HEK293 (cell line): ENCODE measurements around the gene VCL.

Source experiments
- FEZF1 ChIP-seq: fragments of 450-650 bp; formaldehyde crosslinking; IDR thresholded peaks from 2 replicates; pipeline ENCODE4 v1.5.1; 2016; ENCODE audit warnings: missing biosample characterization, missing genetic modification characterization
- GFI1B ChIP-seq: fragments of 450-650 bp; formaldehyde crosslinking; IDR thresholded peaks from 2 replicates; pipeline ENCODE4 v1.5.1; 2016; ENCODE audit warnings: missing biosample characterization, missing genetic modification characterization
- PRDM2 ChIP-seq: fragments of 450-650 bp; formaldehyde crosslinking; IDR thresholded peaks from 2 replicates; pipeline ENCODE4 v1.5.1; 2016; ENCODE audit warnings: missing biosample characterization, missing genetic modification characterization, borderline replicate concordance
- REST ChIP-seq: fragments of 450-650 bp; formaldehyde crosslinking; IDR thresholded peaks from 2 replicates; pipeline ENCODE4 v1.5.1; 2016; ENCODE audit warnings: missing biosample characterization, missing genetic modification characterization
- ZBTB17 ChIP-seq: fragments of 450-650 bp; formaldehyde crosslinking; IDR thresholded peaks from 2 replicates; pipeline ENCODE4 v1.5.1; 2016; ENCODE audit warnings: missing biosample characterization, missing genetic modification characterization
- ZNF561 ChIP-seq: fragments of 450-650 bp; IDR thresholded peaks from 2 replicates; pipeline ENCODE4 v1.5.1; 2018; ENCODE audit warnings: missing biosample characterization, missing genetic modification characterization, borderline replicate concordance
- ZNF580 ChIP-seq: fragments of 450-650 bp; formaldehyde crosslinking; IDR thresholded peaks from 2 replicates; pipeline ENCODE4 v1.5.1; 2016; ENCODE audit warnings: missing biosample characterization, missing genetic modification characterization
- ZNF626 ChIP-seq: fragments of 450-650 bp; sonication (Bioruptor Pico); formaldehyde crosslinking; IDR thresholded peaks from 2 replicates; pipeline ENCODE4 v1.5.1; 2018; ENCODE audit warnings: missing biosample characterization, missing genetic modification characterization, inconsistent platforms
- ZNF660 ChIP-seq: fragments of 450-650 bp; IDR thresholded peaks from 2 replicates; pipeline ENCODE4 v1.5.1; 2018; ENCODE audit warnings: missing biosample characterization, mild to moderate bottlenecking, missing genetic modification characterization
- ZNF677 ChIP-seq: fragments of 450-650 bp; IDR thresholded peaks from 2 replicates; pipeline ENCODE4 v1.5.0; 2018; ENCODE audit warnings: missing biosample characterization, mild to moderate bottlenecking, missing genetic modification characterization, moderate library complexity
- ZSCAN30 ChIP-seq: fragments of 450-650 bp; IDR thresholded peaks from 2 replicates; pipeline ENCODE4 v1.5.1; 2018; ENCODE audit warnings: missing biosample characterization, mild to moderate bottlenecking, missing genetic modification characterization, moderate library complexity
- ZXDB ChIP-seq: fragments of 450-650 bp; formaldehyde crosslinking; IDR thresholded peaks from 2 replicates; pipeline ENCODE4 v1.5.1; 2016; ENCODE audit warnings: missing biosample characterization, missing genetic modification characterization
- TF ChIP-seq, protein P1 (sequence below): fragments of 450-650 bp; formaldehyde crosslinking; IDR thresholded peaks from 2 replicates; pipeline ENCODE4 v1.5.1; 2016; ENCODE audit warnings: missing biosample characterization, missing genetic modification characterization
- TF ChIP-seq, protein P2 (sequence below): fragments of 450-650 bp; formaldehyde crosslinking; IDR thresholded peaks from 2 replicates; pipeline ENCODE4 v1.5.1; 2016; ENCODE audit warnings: missing biosample characterization, missing genetic modification characterization

The VCL gene

DNA sequence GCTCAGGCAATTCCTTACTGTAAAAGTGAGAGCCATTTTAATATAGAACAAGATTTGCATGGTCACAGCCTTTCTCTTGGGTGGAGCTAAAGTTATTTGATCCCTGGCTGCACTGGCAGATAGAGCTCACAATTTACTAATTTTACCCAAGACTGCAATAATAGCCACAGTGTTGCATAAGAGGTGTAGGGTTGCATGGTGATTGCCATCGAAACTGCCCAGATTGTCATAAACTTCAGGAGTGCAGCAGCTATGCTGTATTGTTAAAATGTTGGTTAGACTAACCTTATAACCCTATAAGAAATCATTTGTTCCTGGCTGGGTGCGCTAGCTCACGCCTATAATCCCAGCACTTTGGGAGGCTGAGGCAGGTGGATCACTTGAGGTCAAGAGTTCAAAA, 50.0 kb downstream of the VCL start (continued):
- TF ChIP-seq GFI1B = peak; percentile 21; the same call in 1 of the 2 replicates
- 0 out of 2 replicates have a peak, but pooled peaks have one; percentile 19 for TF ChIP-seq FEZF1 (tag by site-specific recombination)
- TF ChIP-seq ZBTB17 (tag by site-specific recombination) = peak; percentile 70
- TF ChIP-seq ZNF580 (tag by site-specific recombination) = 0 out of 2 replicates have a peak, but pooled peaks have one; percentile 32
- no peak for TF ChIP-seq ZNF677 (tag by site-specific recombination)
- TF ChIP-seq, protein P1, sequence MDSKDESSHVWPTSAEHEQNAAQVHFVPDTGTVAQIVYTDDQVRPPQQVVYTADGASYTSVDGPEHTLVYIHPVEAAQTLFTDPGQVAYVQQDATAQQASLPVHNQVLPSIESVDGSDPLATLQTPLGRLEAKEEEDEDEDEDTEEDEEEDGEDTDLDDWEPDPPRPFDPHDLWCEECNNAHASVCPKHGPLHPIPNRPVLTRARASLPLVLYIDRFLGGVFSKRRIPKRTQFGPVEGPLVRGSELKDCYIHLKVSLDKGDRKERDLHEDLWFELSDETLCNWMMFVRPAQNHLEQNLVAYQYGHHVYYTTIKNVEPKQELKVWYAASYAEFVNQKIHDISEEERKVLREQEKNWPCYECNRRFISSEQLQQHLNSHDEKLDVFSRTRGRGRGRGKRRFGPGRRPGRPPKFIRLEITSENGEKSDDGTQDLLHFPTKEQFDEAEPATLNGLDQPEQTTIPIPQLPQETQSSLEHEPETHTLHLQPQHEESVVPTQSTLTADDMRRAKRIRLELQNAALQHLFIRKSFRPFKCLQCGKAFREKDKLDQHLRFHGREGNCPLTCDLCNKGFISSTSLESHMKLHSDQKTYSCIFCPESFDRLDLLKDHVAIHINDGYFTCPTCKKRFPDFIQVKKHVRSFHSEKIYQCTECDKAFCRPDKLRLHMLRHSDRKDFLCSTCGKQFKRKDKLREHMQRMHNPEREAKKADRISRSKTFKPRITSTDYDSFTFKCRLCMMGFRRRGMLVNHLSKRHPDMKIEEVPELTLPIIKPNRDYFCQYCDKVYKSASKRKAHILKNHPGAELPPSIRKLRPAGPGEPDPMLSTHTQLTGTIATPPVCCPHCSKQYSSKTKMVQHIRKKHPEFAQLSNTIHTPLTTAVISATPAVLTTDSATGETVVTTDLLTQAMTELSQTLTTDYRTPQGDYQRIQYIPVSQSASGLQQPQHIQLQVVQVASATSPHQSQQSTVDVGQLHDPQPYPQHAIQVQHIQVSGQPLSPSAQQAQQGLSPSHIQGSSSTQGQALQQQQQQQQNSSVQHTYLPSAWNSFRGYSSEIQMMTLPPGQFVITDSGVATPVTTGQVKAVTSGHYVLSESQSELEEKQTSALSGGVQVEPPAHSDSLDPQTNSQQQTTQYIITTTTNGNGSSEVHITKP (tag by site-specific recombination) = peak; percentile 32; the same call in 1 of the 2 replicates
- no peak for TF ChIP-seq REST (tag by site-specific recombination)
- TF ChIP-seq, protein P2, sequence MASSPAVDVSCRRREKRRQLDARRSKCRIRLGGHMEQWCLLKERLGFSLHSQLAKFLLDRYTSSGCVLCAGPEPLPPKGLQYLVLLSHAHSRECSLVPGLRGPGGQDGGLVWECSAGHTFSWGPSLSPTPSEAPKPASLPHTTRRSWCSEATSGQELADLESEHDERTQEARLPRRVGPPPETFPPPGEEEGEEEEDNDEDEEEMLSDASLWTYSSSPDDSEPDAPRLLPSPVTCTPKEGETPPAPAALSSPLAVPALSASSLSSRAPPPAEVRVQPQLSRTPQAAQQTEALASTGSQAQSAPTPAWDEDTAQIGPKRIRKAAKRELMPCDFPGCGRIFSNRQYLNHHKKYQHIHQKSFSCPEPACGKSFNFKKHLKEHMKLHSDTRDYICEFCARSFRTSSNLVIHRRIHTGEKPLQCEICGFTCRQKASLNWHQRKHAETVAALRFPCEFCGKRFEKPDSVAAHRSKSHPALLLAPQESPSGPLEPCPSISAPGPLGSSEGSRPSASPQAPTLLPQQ (tag by site-specific recombination) = peak; percentile 74
- TF ChIP-seq ZNF626 (tag by site-specific recombination) = no peak
- TF ChIP-seq ZNF561 (tag by site-specific recombination) = peak; percentile 85; the same call in 1 of the 2 replicates
- peak; percentile 36; the same call in 1 of the 2 replicates for TF ChIP-seq ZXDB (tag by site-specific recombination)
- TF ChIP-seq ZNF660 (tag by site-specific recombination) = peak; percentile 83; the same call in 1 of the 2 replicates
- peak; percentile 53; the same call in 1 of the 2 replicates for TF ChIP-seq ZSCAN30 (tag by site-specific recombination)
- no peak for TF ChIP-seq PRDM2
